SK-N-SH (cell line): ENCODE results near the gene GATAD2A. TPM values are rescaled to one million over a fixed set of nuclear protein-coding genes. Genes with fewer than 3 reads are reported as not detected.

Experiments
- CTCF ChIA-PET: fragments of 300-600, 350-600 bp; formaldehyde crosslinking; extraction: SDS; loops from one replicate; lab custom pipeline; 2021; lab: Yijun Ruan, JAX
- POLR2A ChIA-PET: fragments of 350-600 bp; sonication (Branson Sonifier 250); formaldehyde crosslinking; extraction: SDS; loops from one replicate; lab custom pipeline; 2020; ENCODE audit warnings: antibody characterized with exemption, inconsistent platforms; lab: Yijun Ruan, JAX
- DNase-seq: peaks from one replicate; pipeline ENCODE4 v3.0.0; 2012
- H2AFZ ChIP-seq: fragments of 200-600 bp; sonication (generic); 2 replicates; pipeline ENCODE4 v1.8.1; 2016; ENCODE audit warnings: antibody characterized with exemption, mild to moderate bottlenecking, low read depth
- H3F3A ChIP-seq: fragments of 200-600 bp; sonication (generic); replicated peaks from 2 replicates; pipeline ENCODE3; 2016; ENCODE audit warnings: antibody characterized with exemption, mild to moderate bottlenecking; ENCODE audit not compliant: insufficient read depth
- H3K27ac ChIP-seq, 2 experiments: fragments of 200-500 bp in 1 of 2; fragments of 200-600 bp in 1 of 2; sonication (Bioruptor generic) in 1 of 2; sonication (generic), shearing (Covaris generic) in 1 of 2; 2 replicates each; pipeline versions ENCODE4 v1.5.1 to v1.6.1; 2014 to 2016; ENCODE audit warnings: low read depth in 2 of 2, inconsistent platforms in 1 of 2, low read length in 1 of 2, mild to moderate bottlenecking in 1 of 2, mixed read lengths in 1 of 2
- H3K27me3 ChIP-seq: fragments of 200-600 bp; sonication (generic), shearing (Covaris generic); 2 replicates; pipeline ENCODE4 v1.6.1; 2016; ENCODE audit warnings: mixed run types; ENCODE audit not compliant: insufficient read depth
- H3K36me3 ChIP-seq, 2 experiments: fragments of 200-500 bp in 1 of 2; fragments of 200-600 bp in 1 of 2; sonication (Bioruptor generic) in 1 of 2; sonication (generic) in 1 of 2; replicated peaks in 1 of 2; 2 replicates each; pipeline versions ENCODE3 to v1.5.1; 2014 to 2016; ENCODE audit warnings: low read length in 1 of 2, mild to moderate bottlenecking in 1 of 2; ENCODE audit not compliant: insufficient read depth in 2 of 2, control insufficient read depth in 1 of 2
- H3K4me1 ChIP-seq, 2 experiments: fragments of 200-500 bp in 1 of 2; fragments of 200-600 bp in 1 of 2; sonication (Bioruptor generic) in 1 of 2; sonication (generic), shearing (Covaris generic) in 1 of 2; 2 replicates each; pipeline versions ENCODE4 v1.5.1 to v1.6.1; 2014 to 2016; ENCODE audit warnings: low read depth in 1 of 2, low read length in 1 of 2, mixed run types in 1 of 2; ENCODE audit not compliant: insufficient read depth in 2 of 2, control insufficient read depth in 1 of 2
- H3K4me2 ChIP-seq: fragments of 200-600 bp; sonication (generic), shearing (Covaris generic); 2 replicates; pipeline ENCODE4 v1.6.1; 2017; ENCODE audit warnings: mixed run types
- H3K4me3 ChIP-seq, 2 experiments: fragments of 200-500 bp in 1 of 2; fragments of 200-600 bp in 1 of 2; sonication (Bioruptor generic) in 1 of 2; sonication (generic), shearing (Covaris generic) in 1 of 2; 2 replicates each; pipeline versions ENCODE4 v1.5.1 to v1.8.1; 2014 to 2016; ENCODE audit warnings: low read depth in 2 of 2, inconsistent platforms in 1 of 2, low read length in 1 of 2, mild to moderate bottlenecking in 1 of 2, mixed read lengths in 1 of 2, moderate library complexity in 1 of 2
- H3K79me2 ChIP-seq: fragments of 200-600 bp; sonication (generic); 2 replicates; pipeline ENCODE4 v1.8.1; 2017; ENCODE audit warnings: mild to moderate bottlenecking; ENCODE audit not compliant: insufficient read depth
- H3K9ac ChIP-seq: fragments of 200-600 bp; sonication (generic); 2 replicates; pipeline ENCODE4 v1.6.1; 2017; ENCODE audit warnings: mixed run types
- H3K9me2 ChIP-seq: fragments of 200-600 bp; sonication (generic); 2 replicates; pipeline ENCODE4 v1.6.1; 2017; ENCODE audit warnings: mixed run types
- H3K9me3 ChIP-seq: fragments of 200-600 bp; sonication (generic); 2 replicates; pipeline ENCODE4 v1.6.1; 2017; ENCODE audit warnings: mixed run types, mild to moderate bottlenecking, moderate library complexity
- H4K20me1 ChIP-seq: fragments of 200-600 bp; sonication (generic); 2 replicates; pipeline ENCODE4 v1.6.1; 2017; ENCODE audit warnings: mild to moderate bottlenecking, mixed run types; ENCODE audit not compliant: insufficient read depth
- EP300 ChIP-seq, 2 experiments: IDR thresholded peaks; 2 replicates each; pipeline versions ENCODE4 v1.4.0 to v1.6.1; 2012; ENCODE audit warnings: borderline replicate concordance in 1 of 2, low read depth in 1 of 2, low read length in 1 of 2
- EZH2phosphoT487 ChIP-seq: fragments of 200-600 bp; sonication (generic); IDR thresholded peaks from 2 replicates; pipeline ENCODE4 v1.6.1; 2017; ENCODE audit warnings: low read depth, mixed run types, mild to moderate bottlenecking, antibody characterized with exemption, moderate library complexity, borderline replicate concordance
- FOXM1 ChIP-seq: IDR thresholded peaks from 2 replicates; pipeline ENCODE4 v1.4.0; 2012; ENCODE audit warnings: low read depth, mild to moderate bottlenecking
- GABPA ChIP-seq: IDR thresholded peaks from 2 replicates; pipeline ENCODE4 v1.4.0; 2012; ENCODE audit warnings: low read depth, mild to moderate bottlenecking
- GATA2 ChIP-seq: sonication (generic); formaldehyde crosslinking; IDR thresholded peaks from 2 replicates; pipeline ENCODE4 v1.5.0; 2020; ENCODE audit warnings: mild to moderate bottlenecking, missing genetic modification reagents
- JUND ChIP-seq: IDR thresholded peaks from 2 replicates; pipeline ENCODE4 v1.4.0; 2012
- MEF2A ChIP-seq: IDR thresholded peaks from 2 replicates; pipeline ENCODE4 v1.4.0; 2012; ENCODE audit warnings: low read depth, borderline replicate concordance
- NFIC ChIP-seq: IDR thresholded peaks from 2 replicates; pipeline ENCODE4 v1.4.0; 2012; ENCODE audit warnings: borderline replicate concordance
- POLR2AphosphoS5 ChIP-seq: IDR thresholded peaks from 2 replicates; pipeline ENCODE4 v1.6.1; 2012; ENCODE audit warnings: low read depth, low read length
- RAD21 ChIP-seq: IDR thresholded peaks from 2 replicates; pipeline ENCODE4 v1.6.1; 2012; ENCODE audit warnings: mild to moderate bottlenecking, low read length
- SIN3A ChIP-seq: IDR thresholded peaks from 2 replicates; pipeline ENCODE4 v1.6.1; 2012; ENCODE audit warnings: low read depth, mild to moderate bottlenecking, low read length, moderate library complexity, borderline replicate concordance
- TAF1 ChIP-seq: IDR thresholded peaks from 2 replicates; pipeline ENCODE4 v1.6.1; 2012; ENCODE audit warnings: low read depth, mild to moderate bottlenecking, low read length, moderate library complexity, borderline replicate concordance
- TCF12 ChIP-seq: IDR thresholded peaks from 2 replicates; pipeline ENCODE4 v1.4.0; 2012
- YY1 ChIP-seq: IDR thresholded peaks from 2 replicates; pipeline ENCODE4 v1.4.0; 2012; ENCODE audit warnings: low read depth, mild to moderate bottlenecking
- WGBS: methylation state at CpG from one replicate; pipeline ENCODE4 v1.1.6; 2017; ENCODE audit warnings: low lambda C conversion rate; 5-methylcytosine and 5-hydroxymethylcytosine counted together
- polyA plus RNA-seq, 3 experiments: library from polyadenylated mRNA; depleted of rRNA; stranded (reverse); fragments of >200 nt; gene quantifications; 2 replicates each; pipeline ENCODE4 v1.2.3, GENCODE V29; 2012
- TF ChIP-seq, protein P1 (sequence below): fragments of 150-350 bp; IDR thresholded peaks from 2 replicates; pipeline ENCODE4 v1.6.1; 2016; ENCODE audit warnings: mild to moderate bottlenecking, low read depth, low read length
- TF ChIP-seq, protein P2 (sequence below): IDR thresholded peaks from 2 replicates; pipeline ENCODE4 v1.4.0; 2012; ENCODE audit warnings: low read depth, borderline replicate concordance
- TF ChIP-seq, protein P3 (sequence below): fragments of 150-350 bp; IDR thresholded peaks from 2 replicates; pipeline ENCODE4 v1.6.1; 2017; ENCODE audit warnings: antibody characterized with exemption, low read length, low read depth, borderline replicate concordance
- TF ChIP-seq, protein P4 (sequence below): IDR thresholded peaks from 2 replicates; pipeline ENCODE4 v1.4.0; 2012; ENCODE audit warnings: low read depth, borderline replicate concordance
- TF ChIP-seq, protein P5 (sequence below): IDR thresholded peaks from 2 replicates; pipeline ENCODE4 v1.6.1; 2012; ENCODE audit warnings: mild to moderate bottlenecking, low read depth, low read length, moderate library complexity

The GATAD2A gene
- polyA plus RNA-seq, 1 of the 3 experiments (the other 2 are of a cell fraction) = 36.6 TPM

DNA sequence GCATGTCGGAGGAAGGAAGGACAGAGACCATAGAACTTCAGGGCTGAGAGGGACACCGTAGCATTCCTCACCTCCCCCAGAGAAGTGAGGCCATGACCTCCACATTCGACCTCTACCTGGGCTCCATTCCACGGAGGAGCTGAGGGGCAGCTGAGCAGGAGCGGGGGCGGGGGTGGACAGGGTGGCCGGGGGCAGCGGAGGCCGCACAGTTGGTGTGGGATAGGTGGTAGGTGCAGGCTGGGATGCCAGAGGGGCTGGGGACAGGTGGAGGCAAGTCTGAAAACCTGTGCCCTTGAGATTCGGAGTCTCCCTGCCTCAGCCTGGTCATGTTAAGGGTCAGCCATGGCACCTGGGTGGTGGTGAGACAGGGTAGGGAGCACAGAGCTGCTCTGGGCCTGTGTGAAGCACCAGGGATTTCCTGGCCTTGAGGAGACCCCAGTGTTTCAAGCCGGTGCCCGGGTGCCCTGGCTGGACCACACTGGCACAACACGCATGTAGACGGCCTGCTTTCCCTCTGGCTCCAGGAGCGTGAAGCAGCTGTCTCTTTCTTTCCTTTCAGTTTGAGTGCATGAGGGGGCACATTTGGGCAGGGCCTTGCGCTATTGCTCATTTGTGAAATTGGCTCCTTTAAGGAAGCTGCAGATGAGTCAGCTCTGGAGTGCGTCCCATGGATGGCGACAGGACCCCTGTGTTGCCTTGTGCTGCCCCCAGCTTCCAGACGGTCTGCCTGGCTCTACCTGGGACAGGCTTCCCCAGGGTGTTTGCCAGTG, 58.1 kb downstream of the GATAD2A start:
- H3K27me3 ChIP-seq = no peaks in the 10 kb centered on the region
- no peak overlapping the region for H3K9ac ChIP-seq
- WGBS = 87% methylated on average over 12 of the region's 19 CpGs
- peaks cover 19 to 37% of the 10 kb centered on the region in 2 experiments for H3K36me3 ChIP-seq
- POLR2A ChIA-PET = no interaction called here
- peaks cover 13% of the 10 kb centered on the region; the same call in 1 of the 2 replicates for H3K9me3 ChIP-seq
- DNase-seq = no peak
- H2AFZ ChIP-seq = no peak overlapping the region
- H3F3A ChIP-seq = peaks cover 28% of the 10 kb centered on the region
- CTCF ChIA-PET = interaction anchor here (2.4 kb wide), 1 partner anchor 27 kb away, joined by 8 read pairs; no protein-coding TSS in a partner anchor
- peak overlapping the region in 1 of 2 experiments; percentile 8; a peak in 2 of 4 replicates for H3K27ac ChIP-seq
- no peak overlapping the region for H3K4me3 ChIP-seq
- TF ChIP-seq GABPA (no peak), YY1 (no peak), EZH2phosphoT487 (no peak), TCF12 (no peak), FOXM1 (no peak), SIN3A (no peak), GATA2 (CRISPR knock-in tag) (no peak), NFIC (no peak), EP300 (IDR thresholded peaks at IDR 0.05; ENCODE audit: borderline replicate concordance in 1 of 2, low read depth in 1 of 2, low read length in 1 of 2) (no peak), RAD21 (no peak), JUND (no peak), POLR2AphosphoS5 (no peak), MEF2A (no peak), TAF1 (no peak)
- TF ChIP-seq, protein P1, sequence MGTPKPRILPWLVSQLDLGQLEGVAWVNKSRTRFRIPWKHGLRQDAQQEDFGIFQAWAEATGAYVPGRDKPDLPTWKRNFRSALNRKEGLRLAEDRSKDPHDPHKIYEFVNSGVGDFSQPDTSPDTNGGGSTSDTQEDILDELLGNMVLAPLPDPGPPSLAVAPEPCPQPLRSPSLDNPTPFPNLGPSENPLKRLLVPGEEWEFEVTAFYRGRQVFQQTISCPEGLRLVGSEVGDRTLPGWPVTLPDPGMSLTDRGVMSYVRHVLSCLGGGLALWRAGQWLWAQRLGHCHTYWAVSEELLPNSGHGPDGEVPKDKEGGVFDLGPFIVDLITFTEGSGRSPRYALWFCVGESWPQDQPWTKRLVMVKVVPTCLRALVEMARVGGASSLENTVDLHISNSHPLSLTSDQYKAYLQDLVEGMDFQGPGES = no peak
- TF ChIP-seq, protein P2, sequence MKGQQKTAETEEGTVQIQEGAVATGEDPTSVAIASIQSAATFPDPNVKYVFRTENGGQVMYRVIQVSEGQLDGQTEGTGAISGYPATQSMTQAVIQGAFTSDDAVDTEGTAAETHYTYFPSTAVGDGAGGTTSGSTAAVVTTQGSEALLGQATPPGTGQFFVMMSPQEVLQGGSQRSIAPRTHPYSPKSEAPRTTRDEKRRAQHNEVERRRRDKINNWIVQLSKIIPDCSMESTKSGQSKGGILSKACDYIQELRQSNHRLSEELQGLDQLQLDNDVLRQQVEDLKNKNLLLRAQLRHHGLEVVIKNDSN = no peak
- TF ChIP-seq, protein P3, sequence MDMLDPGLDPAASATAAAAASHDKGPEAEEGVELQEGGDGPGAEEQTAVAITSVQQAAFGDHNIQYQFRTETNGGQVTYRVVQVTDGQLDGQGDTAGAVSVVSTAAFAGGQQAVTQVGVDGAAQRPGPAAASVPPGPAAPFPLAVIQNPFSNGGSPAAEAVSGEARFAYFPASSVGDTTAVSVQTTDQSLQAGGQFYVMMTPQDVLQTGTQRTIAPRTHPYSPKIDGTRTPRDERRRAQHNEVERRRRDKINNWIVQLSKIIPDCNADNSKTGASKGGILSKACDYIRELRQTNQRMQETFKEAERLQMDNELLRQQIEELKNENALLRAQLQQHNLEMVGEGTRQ = no peak
- TF ChIP-seq, protein P4, sequence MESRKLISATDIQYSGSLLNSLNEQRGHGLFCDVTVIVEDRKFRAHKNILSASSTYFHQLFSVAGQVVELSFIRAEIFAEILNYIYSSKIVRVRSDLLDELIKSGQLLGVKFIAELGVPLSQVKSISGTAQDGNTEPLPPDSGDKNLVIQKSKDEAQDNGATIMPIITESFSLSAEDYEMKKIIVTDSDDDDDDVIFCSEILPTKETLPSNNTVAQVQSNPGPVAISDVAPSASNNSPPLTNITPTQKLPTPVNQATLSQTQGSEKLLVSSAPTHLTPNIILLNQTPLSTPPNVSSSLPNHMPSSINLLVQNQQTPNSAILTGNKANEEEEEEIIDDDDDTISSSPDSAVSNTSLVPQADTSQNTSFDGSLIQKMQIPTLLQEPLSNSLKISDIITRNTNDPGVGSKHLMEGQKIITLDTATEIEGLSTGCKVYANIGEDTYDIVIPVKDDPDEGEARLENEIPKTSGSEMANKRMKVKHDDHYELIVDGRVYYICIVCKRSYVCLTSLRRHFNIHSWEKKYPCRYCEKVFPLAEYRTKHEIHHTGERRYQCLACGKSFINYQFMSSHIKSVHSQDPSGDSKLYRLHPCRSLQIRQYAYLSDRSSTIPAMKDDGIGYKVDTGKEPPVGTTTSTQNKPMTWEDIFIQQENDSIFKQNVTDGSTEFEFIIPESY = no peak
- TF ChIP-seq, protein P5, sequence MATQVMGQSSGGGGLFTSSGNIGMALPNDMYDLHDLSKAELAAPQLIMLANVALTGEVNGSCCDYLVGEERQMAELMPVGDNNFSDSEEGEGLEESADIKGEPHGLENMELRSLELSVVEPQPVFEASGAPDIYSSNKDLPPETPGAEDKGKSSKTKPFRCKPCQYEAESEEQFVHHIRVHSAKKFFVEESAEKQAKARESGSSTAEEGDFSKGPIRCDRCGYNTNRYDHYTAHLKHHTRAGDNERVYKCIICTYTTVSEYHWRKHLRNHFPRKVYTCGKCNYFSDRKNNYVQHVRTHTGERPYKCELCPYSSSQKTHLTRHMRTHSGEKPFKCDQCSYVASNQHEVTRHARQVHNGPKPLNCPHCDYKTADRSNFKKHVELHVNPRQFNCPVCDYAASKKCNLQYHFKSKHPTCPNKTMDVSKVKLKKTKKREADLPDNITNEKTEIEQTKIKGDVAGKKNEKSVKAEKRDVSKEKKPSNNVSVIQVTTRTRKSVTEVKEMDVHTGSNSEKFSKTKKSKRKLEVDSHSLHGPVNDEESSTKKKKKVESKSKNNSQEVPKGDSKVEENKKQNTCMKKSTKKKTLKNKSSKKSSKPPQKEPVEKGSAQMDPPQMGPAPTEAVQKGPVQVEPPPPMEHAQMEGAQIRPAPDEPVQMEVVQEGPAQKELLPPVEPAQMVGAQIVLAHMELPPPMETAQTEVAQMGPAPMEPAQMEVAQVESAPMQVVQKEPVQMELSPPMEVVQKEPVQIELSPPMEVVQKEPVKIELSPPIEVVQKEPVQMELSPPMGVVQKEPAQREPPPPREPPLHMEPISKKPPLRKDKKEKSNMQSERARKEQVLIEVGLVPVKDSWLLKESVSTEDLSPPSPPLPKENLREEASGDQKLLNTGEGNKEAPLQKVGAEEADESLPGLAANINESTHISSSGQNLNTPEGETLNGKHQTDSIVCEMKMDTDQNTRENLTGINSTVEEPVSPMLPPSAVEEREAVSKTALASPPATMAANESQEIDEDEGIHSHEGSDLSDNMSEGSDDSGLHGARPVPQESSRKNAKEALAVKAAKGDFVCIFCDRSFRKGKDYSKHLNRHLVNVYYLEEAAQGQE = no peak
- H3K79me2 ChIP-seq = peaks cover 84% of the 10 kb centered on the region
- peaks cover 47 to 61% of the 10 kb centered on the region in 2 experiments for H3K4me1 ChIP-seq
- peak overlapping the region; percentile 11; the same call in 1 of the 2 replicates for H3K4me2 ChIP-seq
- H3K9me2 ChIP-seq = no peaks in the 10 kb centered on the region
- H4K20me1 ChIP-seq = peaks cover 26% of the 10 kb centered on the region
